ENCODE results near the gene NF1. TPM values are rescaled to one million over a fixed set of nuclear protein-coding genes. Genes with fewer than 3 reads are reported as not detected.

Gene NF1
- total RNA-seq, 2 experiments from 2014 or later = 22.1 to 26.2 TPM

GRCh38 chr17:31241116-31241515 is 146.3 kb downstream of the NF1 start:
- DNase-seq = no peak
- no peak for ATAC-seq
- ChIA-PET CTCF (interaction anchor here (0.6 to 1.4 kb wide), 2 partner anchors 27 to 472 kb away, joined by 3 to 4 read pairs; no protein-coding TSS in a partner anchor), POLR2A (interaction anchor here (0.6 kb wide), 2 partner anchors 14 to 165 kb away, joined by 5 to 6 read pairs; no protein-coding TSS in a partner anchor)
- intact Hi-C loops (cut with DNase I, micrococcal nuclease) = no loop called here
- Mint-ChIP-seq H3K9me3 (ENCODE audit: low read depth) (no peaks in the 10 kb centered on the region), H3K27me3 (no peaks in the 10 kb centered on the region), H3K4me1 (peaks cover 6% of the 10 kb centered on the region), H3K36me3 (ENCODE audit: low read depth) (peaks cover 24% of the 10 kb centered on the region), H3K27ac (no peak overlapping the region), H3K4me3 (no peak overlapping the region)

GRCh38 chr17:31248986-31249834 is 154.4 kb downstream of the NF1 start:
- Mint-ChIP-seq H3K27ac (no peak overlapping the region), H3K4me1 (no peaks in the 10 kb centered on the region), H3K9me3 (ENCODE audit: low read depth) (no peaks in the 10 kb centered on the region), H3K4me3 (no peak overlapping the region), H3K27me3 (no peaks in the 10 kb centered on the region), H3K36me3 (ENCODE audit: low read depth) (peaks cover 5% of the 10 kb centered on the region)
- ATAC-seq (no peak), DNase-seq (no peak)
- CTCF ChIA-PET = interaction anchor here (1.8 kb wide), 1 partner anchor 124 kb away, joined by 5 read pairs; no protein-coding TSS in a partner anchor
- POLR2A ChIA-PET = no interaction called here
- intact Hi-C loops (cut with DNase I, micrococcal nuclease) = no loop called here

- H3K4me3 Mint-ChIP-seq = no peak overlapping the region
- H3K4me1 Mint-ChIP-seq = no peaks in the 10 kb centered on the region
- peaks cover 3% of the 10 kb centered on the region for H3K36me3 Mint-ChIP-seq (ENCODE audit: low read depth)
- intact Hi-C loops (cut with DNase I, micrococcal nuclease) = no loop called here
- H3K9me3 Mint-ChIP-seq (ENCODE audit: low read depth) = no peaks in the 10 kb centered on the region
- H3K27me3 Mint-ChIP-seq = no peaks in the 10 kb centered on the region
- DNase-seq = no peak
- CTCF ChIA-PET = interaction anchor here (1.8 kb wide), 1 partner anchor 124 kb away, joined by 5 read pairs; no protein-coding TSS in a partner anchor
- ATAC-seq = no peak
- H3K27ac Mint-ChIP-seq = no peak overlapping the region
- POLR2A ChIA-PET = no interaction called here
Measured at GRCh38 chr17:31249835-31250141, 155.0 kb downstream of the NF1 start.

- H3K27me3 Mint-ChIP-seq = no peaks in the 10 kb centered on the region
- peaks cover 3% of the 10 kb centered on the region for H3K36me3 Mint-ChIP-seq (ENCODE audit: low read depth)
- CTCF ChIA-PET = interaction anchor here (1.8 kb wide), 1 partner anchor 123 kb away, joined by 5 read pairs; no protein-coding TSS in a partner anchor
- H3K4me3 Mint-ChIP-seq = no peak overlapping the region
- no peak overlapping the region for H3K27ac Mint-ChIP-seq
- no peaks in the 10 kb centered on the region for H3K4me1 Mint-ChIP-seq
- ATAC-seq (no peak), DNase-seq (no peak)
- no peaks in the 10 kb centered on the region for H3K9me3 Mint-ChIP-seq (ENCODE audit: low read depth)
- intact Hi-C loops (cut with DNase I, micrococcal nuclease) = no loop called here
- POLR2A ChIA-PET = no interaction called here
Measured at GRCh38 chr17:31250229-31250628, 155.5 kb downstream of the NF1 start.

DNA sequence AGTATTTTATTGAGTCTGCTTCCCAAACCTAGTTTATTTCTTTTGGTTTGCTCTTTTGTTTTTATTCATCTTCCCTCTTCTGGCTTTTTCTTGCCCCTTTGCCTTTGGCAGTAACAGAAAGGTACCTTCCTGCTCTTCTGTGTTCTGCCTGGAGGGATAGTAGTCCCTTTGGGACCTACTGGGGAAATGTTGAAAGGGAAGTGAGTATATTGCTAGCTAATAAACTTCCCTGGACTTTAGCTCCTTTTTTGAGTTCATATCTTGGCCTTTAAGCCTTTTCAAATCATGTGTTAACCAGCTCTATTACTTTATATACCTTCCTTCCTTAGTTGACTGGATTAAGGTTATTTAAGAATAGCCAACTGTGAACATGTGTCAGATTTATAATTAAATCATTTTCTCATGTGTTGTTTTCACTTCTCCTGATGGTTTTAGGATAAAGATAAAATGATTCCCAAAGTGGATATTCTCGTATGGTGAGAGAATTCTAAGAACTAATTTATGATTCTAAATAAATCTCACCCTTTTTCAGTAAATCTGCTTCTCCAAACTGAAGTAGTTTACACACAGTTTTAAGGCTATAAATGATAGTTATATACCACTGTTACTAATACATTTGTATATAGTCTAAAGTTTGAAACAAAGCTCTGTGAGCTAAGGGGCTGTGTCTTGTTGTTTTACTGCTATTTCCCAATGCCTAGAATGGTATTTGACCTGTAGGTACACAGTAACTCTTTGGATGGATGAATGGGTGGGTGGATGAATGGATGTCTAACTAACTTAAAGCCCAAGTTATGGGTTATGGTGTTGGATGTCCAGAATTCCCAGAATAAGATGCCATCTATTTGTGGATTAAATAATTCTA is 156.6 kb downstream of the NF1 start:
- no peak overlapping the region for H3K27ac Mint-ChIP-seq
- POLR2A ChIA-PET = interaction anchor here (0.7 kb wide), 1 partner anchor 340 kb away, joined by 3 read pairs; no protein-coding TSS in a partner anchor
- DNase-seq = no peak
- no peaks in the 10 kb centered on the region for H3K27me3 Mint-ChIP-seq
- ATAC-seq = no peak
- CTCF ChIA-PET = interaction anchor here (0.6 to 1.8 kb wide), 4 partner anchors 9 to 122 kb away, joined by 3 to 5 read pairs (median 3); no protein-coding TSS in a partner anchor
- intact Hi-C loops (cut with DNase I, micrococcal nuclease) = no loop called here
- no peaks in the 10 kb centered on the region for H3K9me3 Mint-ChIP-seq (ENCODE audit: low read depth)
- no peak overlapping the region for H3K4me3 Mint-ChIP-seq
- peaks cover 3% of the 10 kb centered on the region for H3K36me3 Mint-ChIP-seq (ENCODE audit: low read depth)
- no peaks in the 10 kb centered on the region for H3K4me1 Mint-ChIP-seq

- no peak overlapping the region for H3K4me3 Mint-ChIP-seq
- H3K36me3 Mint-ChIP-seq (ENCODE audit: low read depth) = peaks cover 3% of the 10 kb centered on the region
- DNase-seq (no peak), ATAC-seq (no peak)
- ChIA-PET POLR2A (interaction anchor here (0.7 kb wide), 1 partner anchor 341 kb away, joined by 3 read pairs; no protein-coding TSS in a partner anchor), CTCF (interaction anchor here (1.0 to 1.1 kb wide), 2 partner anchors 10 to 121 kb away, joined by 3 read pairs; no protein-coding TSS in a partner anchor)
- H3K27me3 Mint-ChIP-seq = no peaks in the 10 kb centered on the region
- no peaks in the 10 kb centered on the region for H3K4me1 Mint-ChIP-seq
- intact Hi-C loops (cut with DNase I, micrococcal nuclease) = no loop called here
- H3K27ac Mint-ChIP-seq = no peak overlapping the region
- no peaks in the 10 kb centered on the region for H3K9me3 Mint-ChIP-seq (ENCODE audit: low read depth)
Measured at GRCh38 chr17:31251970-31252328, 157.2 kb downstream of the NF1 start.

DNA sequence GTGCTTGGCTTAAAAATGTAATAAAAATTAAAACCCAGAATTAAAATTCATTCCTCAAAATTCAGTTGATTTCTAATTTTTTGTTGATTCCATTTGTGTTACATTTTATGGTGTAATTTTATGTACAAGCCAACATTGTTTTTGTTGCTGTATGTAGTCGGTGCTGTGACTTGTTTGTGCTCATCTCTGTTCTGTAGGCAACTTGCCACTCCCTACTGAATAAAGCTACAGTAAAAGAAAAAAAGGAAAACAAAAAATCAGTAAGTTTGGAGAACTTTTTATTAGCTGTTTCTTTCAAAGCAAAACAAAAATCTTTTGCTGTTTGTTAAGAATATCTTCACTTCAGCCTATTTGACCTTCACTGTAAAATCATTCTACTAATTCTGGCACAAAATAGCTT is 158.0 kb downstream of the NF1 start:
- intact Hi-C loops (cut with DNase I, micrococcal nuclease) = no loop called here
- H3K4me1 Mint-ChIP-seq = no peaks in the 10 kb centered on the region
- no peak for DNase-seq
- no peak overlapping the region for H3K4me3 Mint-ChIP-seq
- no peaks in the 10 kb centered on the region for H3K9me3 Mint-ChIP-seq (ENCODE audit: low read depth)
- H3K27me3 Mint-ChIP-seq = no peaks in the 10 kb centered on the region
- ChIA-PET POLR2A (no interaction called here), CTCF (interaction anchor here (0.6 to 1.1 kb wide), 3 partner anchors 120 to 237 kb away, joined by 3 to 4 read pairs (median 3); no protein-coding TSS in a partner anchor)
- peaks cover 3% of the 10 kb centered on the region for H3K36me3 Mint-ChIP-seq (ENCODE audit: low read depth)
- ATAC-seq = no peak
- H3K27ac Mint-ChIP-seq = no peak overlapping the region

DNA sequence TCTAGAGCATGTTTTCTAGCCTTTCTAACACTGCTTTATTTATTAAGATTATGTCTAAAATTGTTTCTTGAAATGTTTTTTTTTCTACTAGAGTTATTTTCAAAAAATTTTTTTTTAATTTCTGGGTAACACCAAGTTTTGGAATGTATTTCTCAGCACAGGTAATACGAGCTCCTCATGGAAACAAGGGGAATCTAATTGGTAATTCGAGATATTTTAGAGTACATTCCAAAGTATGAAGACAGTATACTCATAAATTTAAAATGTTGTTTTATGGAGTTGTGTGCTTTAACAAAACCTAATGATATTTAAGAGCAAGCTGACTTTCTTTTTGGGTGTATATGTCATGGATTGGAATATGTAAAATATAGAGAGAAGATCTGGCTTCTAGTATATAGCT is 159.9 kb downstream of the NF1 start:
- ChIA-PET CTCF (interaction anchor here (1.4 to 1.9 kb wide), 2 partner anchors 10 to 12 kb away, joined by 3 to 6 read pairs; no protein-coding TSS in a partner anchor), POLR2A (no interaction called here)
- Mint-ChIP-seq H3K4me1 (no peaks in the 10 kb centered on the region), H3K27ac (no peak overlapping the region), H3K9me3 (ENCODE audit: low read depth) (no peaks in the 10 kb centered on the region), H3K4me3 (no peak overlapping the region), H3K36me3 (ENCODE audit: low read depth) (peaks cover 1% of the 10 kb centered on the region), H3K27me3 (no peaks in the 10 kb centered on the region)
- ATAC-seq = no peak
- no peak for DNase-seq
- intact Hi-C loops (cut with DNase I, micrococcal nuclease) = no loop called here

DNA sequence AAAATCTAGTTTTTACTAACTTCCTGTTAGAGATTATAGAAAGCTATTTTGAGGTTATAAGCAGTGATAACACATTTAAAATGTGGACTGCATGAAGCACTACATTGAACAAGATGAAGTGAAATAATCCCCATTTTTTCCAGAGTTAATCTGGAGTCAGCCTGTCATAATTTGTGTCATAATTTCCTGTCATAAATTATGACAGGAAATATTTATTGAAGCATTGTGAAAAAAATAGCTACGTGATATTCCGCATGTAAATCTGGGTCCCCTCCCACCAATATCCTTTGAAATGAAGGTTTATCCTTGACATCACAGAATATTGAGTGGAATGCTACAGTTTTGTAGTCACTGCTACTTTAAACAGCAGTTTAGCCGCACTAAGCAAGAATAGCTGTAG is 162.2 kb downstream of the NF1 start:
- POLR2A ChIA-PET = interaction anchor here (0.6 kb wide), 1 partner anchor 568 kb away, joined by 6 read pairs; no protein-coding TSS in a partner anchor
- Mint-ChIP-seq H3K36me3 (ENCODE audit: low read depth) (peaks cover 1% of the 10 kb centered on the region), H3K4me1 (no peaks in the 10 kb centered on the region), H3K4me3 (no peak overlapping the region), H3K27ac (no peak overlapping the region), H3K9me3 (ENCODE audit: low read depth) (no peaks in the 10 kb centered on the region), H3K27me3 (no peaks in the 10 kb centered on the region)
- intact Hi-C loops (cut with DNase I, micrococcal nuclease) = no loop called here
- CTCF ChIA-PET = interaction anchor here (1.1 to 1.4 kb wide), 2 partner anchors 42 to 54 kb away, joined by 3 to 5 read pairs; no protein-coding TSS in a partner anchor
- no peak for DNase-seq
- no peak for ATAC-seq

DNA sequence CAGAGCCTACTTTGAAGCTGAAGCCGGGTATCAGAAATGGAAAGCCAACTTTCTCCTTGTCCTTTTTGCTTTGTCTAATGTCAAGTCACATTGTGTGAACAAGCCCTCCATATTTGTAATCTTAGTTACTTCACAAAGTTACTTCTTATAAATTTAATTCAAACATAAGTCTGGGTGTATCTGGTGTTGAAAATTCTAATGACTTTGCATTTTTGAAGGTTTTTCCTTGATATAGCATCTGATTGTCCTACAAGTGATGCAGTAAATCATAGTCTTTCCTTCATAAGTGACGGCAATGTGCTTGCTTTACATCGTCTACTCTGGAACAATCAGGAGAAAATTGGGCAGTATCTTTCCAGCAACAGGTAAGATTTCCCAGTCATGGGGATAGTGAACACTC is 165.4 kb downstream of the NF1 start:
- Mint-ChIP-seq H3K27me3 (no peaks in the 10 kb centered on the region), H3K9me3 (ENCODE audit: low read depth) (no peaks in the 10 kb centered on the region), H3K36me3 (ENCODE audit: low read depth) (peaks cover 1% of the 10 kb centered on the region), H3K27ac (no peak overlapping the region), H3K4me1 (no peaks in the 10 kb centered on the region), H3K4me3 (no peak overlapping the region)
- ChIA-PET CTCF (no interaction called here), POLR2A (no interaction called here)
- no peak for ATAC-seq
- intact Hi-C loops (cut with DNase I, micrococcal nuclease) = no loop called here
- no peak for DNase-seq

- intact Hi-C loops (cut with DNase I, micrococcal nuclease) = no loop called here
- H3K4me3 Mint-ChIP-seq = no peak overlapping the region
- ChIA-PET POLR2A (no interaction called here), CTCF (no interaction called here)
- peaks cover 5% of the 10 kb centered on the region for H3K36me3 Mint-ChIP-seq (ENCODE audit: low read depth)
- H3K27me3 Mint-ChIP-seq = no peaks in the 10 kb centered on the region
- no peak for ATAC-seq
- H3K9me3 Mint-ChIP-seq (ENCODE audit: low read depth) = no peaks in the 10 kb centered on the region
- no peaks in the 10 kb centered on the region for H3K4me1 Mint-ChIP-seq
- no peak for DNase-seq
- H3K27ac Mint-ChIP-seq = no peak overlapping the region
Measured at GRCh38 chr17:31261601-31262000, 166.8 kb downstream of the NF1 start.

Measured in activated CD4-positive, alpha-beta T cell treated with anti-CD3 and anti-CD28 coated beads for 36 hours (primary cell).